TTC549 (cell line): ENCODE results near the gene PPP1R13L.
A peak's percentile ranks its signal among the peaks of the same experiment; 100 is the strongest.

Source experiments
- FAIRE-seq: peaks from 2 replicates; lab custom pipeline; 2012; peaks lifted over from hg19 to GRCh38; lab: Jason Lieb, UNC

The PPP1R13L gene

DNA sequence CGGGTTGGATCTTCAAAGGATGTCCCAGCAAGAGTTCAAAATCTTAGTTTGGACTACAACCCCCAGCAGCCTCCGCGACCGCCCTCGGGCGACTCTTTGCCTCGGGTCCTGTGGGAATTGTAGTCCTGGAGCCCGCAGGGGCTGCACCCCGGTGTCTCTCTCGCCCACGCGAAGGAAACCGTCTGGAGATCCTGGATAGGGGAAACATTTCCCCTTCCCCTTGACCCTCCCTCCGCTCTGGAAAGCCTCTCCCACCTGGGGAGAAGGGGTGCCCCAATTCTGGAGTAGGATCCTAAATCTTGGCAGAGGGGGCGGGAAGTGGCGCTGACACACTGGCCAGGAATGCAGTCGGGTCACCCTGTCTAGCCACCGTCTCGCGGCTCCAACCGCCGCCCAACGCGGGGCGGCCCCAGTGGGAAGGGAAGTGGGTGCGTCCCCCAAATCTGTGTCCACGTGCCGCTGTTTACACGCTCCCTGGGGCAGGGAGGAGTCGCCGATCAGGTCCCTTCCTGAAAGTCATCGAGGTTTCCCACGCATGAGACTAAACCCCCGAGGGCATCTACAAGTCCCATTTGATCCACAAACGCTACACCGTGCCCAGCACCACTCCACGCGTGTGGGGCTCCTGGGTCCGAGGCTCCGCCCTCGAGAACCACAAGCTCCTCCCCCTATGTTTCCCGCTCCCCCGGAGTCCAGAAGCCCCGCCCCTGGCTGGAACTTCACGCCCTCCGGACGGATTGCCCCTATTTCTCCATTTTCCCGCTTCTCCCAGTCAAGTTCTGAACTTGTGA, 761 bp upstream of the PPP1R13L start:
- no peak for FAIRE-seq

DNA sequence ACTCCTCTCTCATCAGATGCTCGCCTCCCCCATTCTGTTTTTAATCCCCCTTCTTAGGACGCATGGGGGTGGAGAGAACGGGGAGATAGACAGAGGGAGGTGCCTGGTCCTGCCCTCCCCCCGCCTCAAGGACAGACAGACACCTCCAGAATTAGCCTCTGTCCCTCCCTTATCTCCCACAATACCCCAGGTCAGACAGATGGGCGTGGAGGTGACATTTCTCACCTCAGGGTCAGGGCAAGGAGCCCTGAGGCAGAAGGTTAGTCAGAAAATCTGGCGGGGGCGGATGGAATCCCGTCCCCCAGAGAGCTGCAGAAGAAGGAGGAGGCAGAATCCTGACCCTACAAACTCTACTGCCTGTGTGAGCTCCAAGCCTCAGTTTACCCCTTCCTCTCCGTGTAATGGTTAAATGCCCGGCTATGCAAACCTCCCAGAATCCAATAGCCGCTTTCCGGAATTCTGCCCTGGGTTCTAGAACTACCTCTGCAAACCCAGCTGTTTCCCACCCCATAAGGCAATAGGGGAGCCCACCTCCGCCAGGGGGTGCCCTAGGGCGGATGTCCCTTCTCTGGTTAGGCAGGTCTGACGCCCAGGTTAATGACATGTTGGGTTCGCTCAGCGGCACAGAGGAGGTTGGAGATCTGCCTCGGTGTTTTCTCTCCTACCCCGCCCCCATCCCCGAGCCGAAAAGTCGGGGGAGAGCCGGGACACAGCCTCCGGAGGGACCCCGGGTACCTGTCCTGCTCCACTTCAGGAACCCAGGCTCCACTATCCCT, 900 bp downstream of the PPP1R13L start:
- no peak for FAIRE-seq

DNA sequence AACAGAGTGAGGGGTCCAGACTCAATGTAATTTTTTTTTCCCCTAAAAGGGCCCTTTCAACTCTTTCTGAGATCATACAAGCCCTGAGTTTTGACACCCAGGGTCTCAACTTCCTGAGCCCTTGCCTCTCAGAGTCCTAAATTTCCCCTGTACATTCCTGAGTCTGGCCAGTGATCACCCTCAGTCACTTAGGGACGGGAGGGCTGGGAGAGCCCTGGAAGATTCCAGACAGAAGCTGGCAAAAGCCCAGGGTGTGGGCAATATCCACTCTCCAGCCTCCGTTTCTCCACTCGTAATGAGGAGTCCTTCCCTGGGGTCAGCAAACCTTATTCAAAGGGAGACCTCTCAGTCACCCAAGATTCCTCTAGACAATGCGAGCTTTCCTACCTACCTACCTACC, 1.6 kb downstream of the PPP1R13L start:
- no peak for FAIRE-seq

DNA sequence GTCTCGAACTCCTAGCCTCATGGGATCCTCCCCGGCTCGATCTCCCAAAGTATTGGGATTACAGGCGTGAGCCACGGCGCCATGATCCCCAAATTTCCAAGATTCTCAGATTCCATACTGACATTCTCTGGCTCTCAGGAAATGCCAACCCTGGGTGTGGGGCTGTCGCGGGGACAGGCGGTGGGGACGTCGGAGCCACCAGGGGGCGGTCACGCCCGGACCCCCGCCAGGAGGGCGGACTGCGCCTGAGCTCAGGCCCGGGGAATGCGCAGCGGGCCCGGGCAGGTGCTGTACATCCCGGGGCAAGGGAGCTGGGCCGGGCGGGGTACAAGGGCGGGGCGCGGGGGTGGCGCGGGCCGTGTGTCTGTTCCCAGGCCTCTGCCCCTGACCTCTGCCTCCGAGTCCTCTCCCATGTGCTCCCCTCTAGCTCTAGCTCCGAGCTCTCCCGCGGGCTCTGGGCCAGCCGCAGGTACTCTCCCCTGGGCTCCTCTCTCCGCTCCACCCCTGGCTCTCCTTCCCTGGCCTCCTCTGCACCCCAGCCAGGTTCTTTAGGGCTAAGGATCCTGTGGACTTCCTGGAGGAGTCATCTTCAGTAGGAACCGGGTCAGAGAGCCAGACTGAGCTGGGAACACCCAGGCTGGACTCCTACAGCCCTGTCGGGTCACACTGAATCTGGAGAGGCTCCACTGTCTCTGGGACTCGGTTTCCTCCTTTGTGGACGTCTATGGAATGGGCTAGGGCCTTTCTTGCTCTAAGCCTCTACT, 2.4 kb downstream of the PPP1R13L start:
- FAIRE-seq, result no peak

DNA sequence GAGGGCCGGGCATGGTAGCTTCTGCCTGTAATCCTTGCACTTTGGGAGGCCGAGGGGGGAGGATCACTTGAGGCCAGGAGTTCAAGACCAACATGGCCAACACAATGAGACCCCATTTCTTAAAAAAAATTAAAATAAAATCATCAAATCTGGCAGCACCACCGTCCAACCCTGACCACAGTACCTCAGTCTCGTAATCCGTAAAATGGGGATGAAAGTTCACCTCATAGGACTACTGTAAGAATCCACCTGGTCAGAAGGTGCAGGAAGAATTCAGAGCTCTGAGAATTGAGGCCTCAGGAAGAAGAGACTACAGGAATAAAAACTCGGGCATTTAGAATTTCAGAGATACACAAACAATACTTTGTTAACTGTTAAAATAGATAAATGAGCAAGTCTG, 3.1 kb downstream of the PPP1R13L start:
- FAIRE-seq, result no peak

DNA sequence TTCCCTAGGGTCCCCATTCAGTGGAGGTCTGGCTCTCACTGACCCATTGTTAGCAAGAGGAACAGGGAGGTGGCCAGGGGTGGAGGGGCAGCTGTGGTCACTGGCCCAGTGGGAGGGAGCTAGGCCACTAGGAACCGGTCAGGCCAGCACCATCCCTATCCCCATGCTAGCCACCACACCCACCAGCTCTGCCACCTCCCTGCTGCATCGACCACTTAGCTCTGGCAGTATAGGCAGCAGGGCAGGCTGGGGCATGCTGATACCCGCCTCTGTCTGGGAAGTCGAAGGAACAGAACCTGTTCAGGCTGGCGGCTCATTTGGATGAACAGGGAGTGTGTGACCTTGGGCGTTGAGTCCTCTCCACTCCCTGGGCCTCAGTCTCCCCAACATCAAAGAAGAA, 4.7 kb downstream of the PPP1R13L start:
- no peak for FAIRE-seq

DNA sequence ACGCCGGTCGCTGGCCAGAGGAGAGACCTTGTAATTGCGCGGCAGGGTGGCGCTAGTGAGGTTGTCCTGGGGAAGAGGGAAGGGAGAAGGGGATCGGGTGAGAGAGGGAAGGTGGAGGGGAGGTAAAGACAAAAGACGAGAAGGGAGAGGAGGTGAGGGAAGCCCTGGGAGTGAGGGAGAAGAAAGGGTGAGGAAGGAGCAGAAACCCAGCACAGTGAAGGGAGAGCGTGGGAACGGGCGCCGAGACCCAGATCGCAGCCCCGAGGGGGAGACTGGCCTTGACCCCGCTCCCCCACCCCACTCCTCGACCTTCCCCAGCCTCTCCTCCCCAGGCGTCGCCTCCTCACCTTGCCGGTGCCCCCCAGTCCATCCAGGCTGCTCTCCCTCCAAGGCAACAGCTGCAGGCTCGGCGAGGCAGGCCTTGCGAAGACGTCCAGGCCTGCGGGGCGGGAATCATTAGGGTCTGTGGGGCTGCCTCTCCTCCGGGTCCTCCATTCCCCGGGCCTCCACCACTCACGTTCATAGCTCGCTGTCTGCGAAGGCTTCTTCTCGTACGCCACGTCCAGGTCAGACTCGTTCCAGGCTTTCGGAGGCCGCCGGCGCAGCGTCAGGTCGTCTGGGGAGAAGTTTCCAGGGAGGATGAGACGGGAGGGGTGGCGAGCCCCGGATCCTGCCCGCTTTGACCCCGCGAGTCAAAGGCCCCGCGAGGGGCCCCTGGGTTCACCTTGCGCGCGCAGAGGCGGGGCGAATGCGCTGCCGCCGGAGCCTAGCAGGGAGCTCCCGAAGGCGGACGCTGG, 8.8 kb downstream of the PPP1R13L start:
- FAIRE-seq, result no peak

DNA sequence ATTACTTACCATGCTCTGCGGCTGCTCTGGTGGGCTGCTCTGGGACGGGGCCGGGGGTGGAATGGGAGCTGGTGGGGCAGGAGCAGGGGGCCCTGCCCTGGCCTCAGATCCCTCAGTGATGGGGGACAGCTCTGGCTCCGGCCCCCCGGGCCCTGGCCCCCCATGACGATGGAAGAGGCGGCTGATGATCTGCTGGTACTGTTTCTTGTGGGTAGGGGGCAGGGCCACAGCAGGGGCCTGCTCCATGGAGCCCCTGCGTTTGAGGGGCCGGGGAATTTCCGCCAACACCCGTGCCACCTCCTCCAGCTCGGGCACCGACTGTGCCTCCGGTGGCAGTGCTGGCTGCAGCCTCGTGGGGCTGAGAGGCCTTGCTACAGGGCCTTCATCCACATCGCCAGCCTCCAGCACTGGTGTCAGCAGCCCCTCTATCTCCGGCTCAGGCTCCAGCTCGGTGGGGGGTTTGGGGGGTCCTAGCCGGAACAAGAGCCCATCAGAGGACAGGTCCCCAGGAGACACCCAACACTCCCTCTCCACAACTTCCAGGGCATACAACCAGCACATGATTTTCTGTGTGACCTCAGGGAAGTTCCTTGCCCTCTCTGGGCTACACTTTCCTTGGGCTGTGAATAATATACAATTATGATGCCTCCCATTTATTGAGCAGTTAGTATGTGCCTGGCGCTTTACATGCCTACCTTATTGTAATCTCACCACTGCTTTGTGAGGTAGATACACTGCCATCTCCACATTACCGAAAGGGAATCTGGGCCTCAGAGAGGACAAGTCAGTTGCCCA, 12.8 kb downstream of the PPP1R13L start:
- no peak for FAIRE-seq

DNA sequence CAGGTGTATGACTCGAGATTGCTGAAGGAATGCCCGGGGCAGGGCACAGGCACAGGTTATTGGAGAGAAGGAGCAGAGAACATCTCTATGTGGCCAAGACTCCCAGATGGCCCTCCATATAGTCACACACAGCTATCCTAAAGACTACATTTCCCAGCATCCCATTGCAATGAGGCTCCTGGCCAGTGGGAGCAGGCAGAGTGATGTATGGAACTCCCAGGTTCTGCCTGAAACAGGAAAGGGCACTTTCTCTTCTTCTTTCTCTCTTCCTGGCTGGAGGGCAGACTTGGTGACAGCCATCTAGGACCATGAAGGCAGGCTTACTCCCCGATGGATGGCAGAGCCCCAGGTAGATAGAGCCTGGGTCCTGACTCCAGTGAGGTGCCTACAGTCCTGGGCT, 13.5 kb downstream of the PPP1R13L start:
- FAIRE-seq, result no peak

DNA sequence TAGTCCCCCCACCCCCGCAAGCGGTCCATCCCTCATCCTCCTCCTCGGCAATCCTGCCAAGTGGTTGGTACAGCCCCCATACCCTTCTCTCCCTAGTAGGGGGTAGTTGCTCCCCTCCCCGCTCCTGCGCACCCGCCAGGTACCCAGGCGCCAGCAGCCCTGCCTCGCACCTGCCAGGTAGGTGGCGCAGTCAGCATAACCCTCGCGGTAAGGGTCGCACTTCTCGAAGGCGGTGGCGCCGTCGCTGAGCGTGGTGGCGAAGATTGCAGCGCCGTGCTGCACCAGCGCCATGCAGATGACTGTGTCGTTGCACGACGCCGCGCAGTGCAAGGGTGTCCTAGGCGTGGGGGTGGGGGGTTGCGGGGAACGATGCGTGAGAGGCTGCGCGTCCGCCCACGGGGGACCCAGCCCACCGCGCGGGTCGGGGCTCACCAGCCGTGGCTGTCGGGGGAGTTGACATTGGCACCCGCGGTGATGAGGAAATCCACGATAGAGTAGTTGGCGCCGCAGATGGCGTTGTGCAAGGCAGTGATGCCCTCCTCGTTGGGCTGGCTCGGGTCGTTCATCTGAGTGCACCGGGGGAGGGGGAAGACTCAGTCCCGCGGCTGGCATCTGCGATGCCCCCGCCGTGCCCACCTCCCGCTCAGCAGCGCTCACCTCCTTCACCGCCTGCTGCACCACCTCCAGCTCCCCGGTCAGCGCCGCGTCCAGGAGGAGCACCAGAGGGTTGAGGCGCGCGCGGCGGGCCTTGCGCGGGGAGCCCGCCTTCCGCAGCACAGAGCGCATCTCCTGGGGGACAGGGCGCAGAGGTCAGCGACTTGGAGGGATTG, 19.3 kb downstream of the PPP1R13L start:
- no peak for FAIRE-seq

DNA sequence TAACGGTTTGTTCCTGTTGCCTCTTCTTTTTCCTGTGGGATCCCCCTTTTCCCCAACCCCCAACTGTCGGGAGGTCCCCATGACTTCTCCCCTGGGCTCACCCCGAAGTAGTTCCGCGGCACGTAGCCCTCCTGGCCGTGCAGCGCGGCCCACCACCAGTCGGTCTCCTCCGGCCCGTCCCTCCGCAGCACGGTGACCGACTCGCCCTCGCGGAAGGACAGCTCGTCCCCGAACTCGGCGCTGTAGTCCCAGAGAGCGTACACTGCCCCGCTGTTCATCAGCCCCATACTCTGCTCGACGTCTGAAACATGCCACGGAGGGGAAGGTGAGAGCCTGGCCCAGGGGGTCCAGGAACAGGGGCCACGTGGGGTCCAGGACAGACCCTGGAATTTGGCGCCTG, 22.4 kb downstream of the PPP1R13L start:
- FAIRE-seq, result no peak

DNA sequence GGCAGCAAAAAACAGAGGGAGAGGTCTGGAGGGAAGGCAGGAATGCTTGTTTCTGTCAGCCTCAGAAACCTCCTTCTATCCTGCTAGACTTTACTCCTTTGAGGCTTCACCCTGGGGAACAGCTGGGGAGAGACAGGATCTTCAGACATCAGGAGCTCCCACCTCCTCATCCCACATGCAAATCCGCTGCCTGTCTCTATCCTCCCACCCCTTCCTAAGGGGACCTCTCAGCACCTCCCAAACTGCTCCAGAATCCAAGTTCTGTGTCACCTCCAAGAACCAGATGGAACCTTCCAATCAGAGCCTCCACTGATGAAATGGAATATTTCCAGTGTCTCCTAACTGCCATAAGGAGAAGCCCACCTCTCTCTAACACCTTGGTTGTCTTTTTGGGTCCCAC, 24.8 kb downstream of the PPP1R13L start:
- no peak for FAIRE-seq

DNA sequence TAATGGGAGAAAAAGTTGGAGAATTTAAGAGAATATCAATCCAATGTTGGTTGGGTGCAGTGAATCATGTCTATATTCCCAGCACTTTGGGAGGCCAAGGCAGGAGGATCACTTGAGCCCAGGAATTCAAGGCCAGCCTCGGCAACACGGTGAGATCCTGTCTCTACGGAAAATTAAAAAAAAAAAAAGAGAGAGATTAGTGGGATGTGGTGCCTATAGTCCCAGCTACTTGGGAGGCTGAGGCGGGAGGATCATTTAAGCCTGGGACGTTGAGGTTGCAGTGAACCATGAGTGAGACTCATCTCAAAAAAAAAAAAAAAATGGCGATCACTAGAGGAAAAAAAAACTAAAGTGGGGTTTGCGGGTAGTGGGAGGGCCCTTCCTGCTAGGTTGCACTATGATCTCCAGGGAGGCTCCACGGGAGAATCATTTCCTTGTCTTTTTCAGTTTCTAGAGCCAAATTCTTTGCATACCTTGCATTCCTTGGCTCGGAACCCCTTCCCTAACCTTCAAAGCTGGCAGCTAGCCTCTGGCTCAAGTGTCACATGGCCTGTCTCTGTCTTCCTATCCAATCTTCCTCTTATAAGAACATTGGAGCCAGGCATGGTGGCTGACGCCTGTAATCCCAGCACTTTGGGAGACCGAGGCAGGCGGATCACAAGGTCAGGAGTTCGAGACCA, 28.7 kb downstream of the PPP1R13L start:
- FAIRE-seq, result no peak

DNA sequence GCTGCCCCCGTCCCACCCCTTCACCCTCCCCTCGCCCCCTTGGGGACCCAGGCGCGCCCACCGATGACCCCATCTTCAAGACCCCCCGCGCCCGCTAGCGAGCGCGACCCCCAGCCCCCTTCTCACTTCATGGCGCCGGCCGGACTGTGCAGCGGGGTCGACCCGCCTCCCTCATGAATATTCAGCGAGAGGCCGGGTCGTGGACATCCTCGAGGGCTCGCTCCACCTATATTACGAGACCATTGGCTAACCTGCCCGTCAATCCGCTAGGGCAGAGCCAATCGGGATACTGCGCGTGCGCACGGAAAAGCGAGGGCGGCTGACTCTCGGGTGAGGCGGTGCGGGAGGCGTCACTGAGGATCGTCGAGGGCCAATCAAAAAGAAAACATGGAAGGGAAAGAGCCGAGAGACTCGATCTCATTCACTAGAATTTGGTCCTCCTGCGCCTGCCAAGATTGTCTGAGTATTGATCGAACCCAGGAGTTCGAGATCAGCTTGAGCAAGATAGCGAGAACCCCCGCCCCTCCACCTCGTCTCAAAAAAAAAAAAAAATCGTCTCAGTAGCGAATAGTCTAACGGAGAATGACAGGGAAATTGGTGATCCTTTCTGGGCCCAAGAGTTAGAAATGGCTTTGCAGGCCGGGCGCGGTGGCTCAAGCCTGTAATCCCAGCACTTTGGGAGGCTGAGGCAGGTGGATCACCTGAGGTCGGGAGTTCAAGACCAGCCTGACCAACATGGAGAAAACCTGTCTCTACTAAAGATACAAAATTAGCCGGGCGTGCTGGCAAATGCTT, 34.3 kb downstream of the PPP1R13L start, which contains the start of gene ERCC2:
Gene ERCC2, minus strand, starts transcription at position 164 of the 795 bp plus-strand sequence. Its CDS starts 33 bp downstream, at position 131.
- FAIRE-seq, result peak; percentile 76

DNA sequence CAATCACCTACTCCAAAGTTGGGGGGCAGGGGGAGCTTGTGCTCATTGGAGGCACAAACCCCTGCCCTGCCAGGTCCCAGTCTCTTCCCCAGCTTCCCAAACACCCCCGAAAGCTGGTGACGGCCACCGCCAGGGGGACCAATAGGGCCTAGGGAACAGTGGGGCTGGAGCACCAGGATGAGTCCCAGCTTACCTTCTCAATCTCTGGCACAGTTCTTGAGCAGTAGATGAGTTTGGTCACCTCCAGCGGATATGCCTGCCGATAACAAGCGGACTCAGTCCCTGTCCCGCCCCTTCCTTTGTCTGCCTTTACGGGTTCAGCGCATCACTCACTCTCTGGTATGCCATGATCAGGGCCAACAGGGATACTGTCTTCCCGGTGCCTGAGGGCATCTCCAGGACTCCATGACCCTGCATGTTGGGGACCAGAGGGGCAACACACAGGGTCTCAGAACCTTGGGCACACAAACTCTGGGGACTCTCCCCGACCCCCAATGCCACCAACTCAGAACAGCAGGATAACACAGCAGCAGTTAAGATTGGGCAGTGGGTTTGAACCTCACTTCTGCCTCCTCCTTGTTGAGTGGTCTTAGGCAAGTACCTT, 36.0 kb downstream of the PPP1R13L start:
- FAIRE-seq, result no peak

DNA sequence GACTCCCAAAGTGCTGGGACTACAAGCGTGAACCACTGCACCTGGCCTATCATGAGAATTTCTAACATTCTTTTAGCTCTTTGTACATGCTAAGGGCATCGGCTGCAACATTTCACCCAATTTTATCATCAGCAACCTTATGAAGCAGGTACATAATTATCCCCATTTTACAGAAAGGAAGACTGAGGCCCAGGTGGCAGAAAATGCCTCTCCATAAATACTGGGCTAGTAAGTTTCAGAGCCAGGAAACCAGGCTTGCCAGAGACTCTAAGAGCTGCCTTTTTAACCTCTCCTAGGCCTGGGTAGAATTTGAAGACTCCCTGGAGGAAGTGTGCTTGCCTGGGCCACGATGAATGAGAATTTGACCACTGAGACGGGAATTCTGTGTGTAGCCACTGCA, 36.7 kb downstream of the PPP1R13L start:
- FAIRE-seq, result no peak

DNA sequence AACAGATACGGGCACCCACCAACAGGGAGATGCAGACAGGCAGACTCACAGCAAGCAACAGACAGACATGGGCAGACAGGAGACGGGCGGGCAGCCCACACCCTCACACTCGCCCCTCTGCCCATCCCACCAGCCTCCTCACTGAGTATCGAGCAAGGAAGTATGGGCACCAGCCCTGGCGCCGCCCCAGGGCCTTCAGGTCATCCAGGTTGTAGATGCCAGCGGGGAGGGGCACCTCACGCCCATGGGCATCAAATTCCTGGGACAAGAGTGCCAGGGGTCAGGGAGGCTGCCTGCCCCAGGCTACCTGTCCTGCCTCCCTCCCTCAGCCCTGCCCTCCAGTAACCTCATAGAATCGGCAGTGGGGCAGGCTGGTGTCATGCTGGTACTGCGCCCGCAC, 40.2 kb downstream of the PPP1R13L start:
- no peak for FAIRE-seq

DNA sequence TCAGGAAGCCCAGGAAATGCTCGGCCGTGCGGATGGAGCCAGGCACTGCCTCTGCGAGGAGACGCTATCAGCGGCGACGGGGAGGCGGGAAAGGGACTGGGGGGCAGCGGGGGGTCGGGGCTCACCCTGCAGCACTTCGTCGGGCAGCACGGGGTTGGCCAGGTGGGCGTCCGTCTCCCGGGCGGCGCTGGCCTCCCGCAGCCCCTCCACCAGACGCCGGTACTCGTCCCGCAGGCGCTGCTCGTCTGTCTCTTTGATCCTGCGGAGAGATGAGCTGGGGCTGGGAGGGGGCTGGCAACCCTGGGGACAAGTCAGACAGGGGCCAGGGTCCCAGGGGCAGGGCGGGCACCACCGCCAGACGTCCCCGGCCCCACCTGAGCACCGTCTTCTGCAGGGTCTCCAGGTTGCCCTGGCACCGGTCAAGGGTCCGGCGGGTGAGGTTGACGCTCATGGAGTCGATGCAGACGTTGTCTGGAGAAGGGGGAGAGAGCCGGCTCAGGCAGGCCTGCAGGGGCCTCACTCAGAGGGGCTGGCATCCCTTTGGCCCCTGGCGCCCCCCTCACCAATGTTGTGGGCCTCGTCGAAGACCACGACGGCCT, 40.9 kb downstream of the PPP1R13L start:
- FAIRE-seq, result no peak
